COLO829 (cell line): ENCODE data around the gene OR5V1.
A peak's percentile ranks its signal among the peaks of the same experiment; 100 is the strongest.
"Not testable (repeated sequence)": the region's sequence is repeated elsewhere in the genome, so short reads cannot be mapped to it uniquely, and the experiment has no call there.

Experiments
- DNase-seq: peaks from one replicate; pipeline ENCODE4 v3.0.0; 2012; ENCODE audit warnings: low spot score

The OR5V1 gene

GRCh38 chr6:29368765-29369164, at the start of gene OR5V1:
OR5V1 (minus strand) TSS chr6:29368865; CDS start chr6:29356195, 12,670 bp downstream.
- no peak for DNase-seq

- no peak for DNase-seq
Measured at GRCh38 chr6:29414588-29414987, 45.9 kb upstream of the OR5V1 start, which contains the start of gene OR12D1. OR12D1 (plus strand) TSS chr6:29414928.

DNA sequence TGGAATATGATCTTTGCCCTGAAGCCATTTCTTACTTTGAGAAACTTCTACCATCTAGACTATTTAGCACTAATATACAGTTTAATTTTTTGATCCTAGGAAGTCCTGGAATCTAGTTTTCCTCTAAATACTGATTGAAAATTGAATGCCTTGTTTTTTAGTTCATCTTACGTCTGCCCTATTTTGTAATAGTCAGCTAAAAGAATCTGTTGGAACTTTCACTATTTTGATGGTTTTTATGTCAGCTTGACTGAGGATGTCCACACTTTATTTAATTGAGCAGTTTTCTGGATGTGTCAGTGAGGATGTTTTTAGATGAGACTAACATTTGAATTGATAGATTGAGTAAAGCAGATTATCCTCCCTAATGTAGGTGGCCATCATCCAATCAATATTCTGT, 35.1 kb upstream of the OR5V1 start:
- DNase-seq, result no peak

- no peak for DNase-seq
Measured at GRCh38 chr6:29399525-29399924, 30.9 kb upstream of the OR5V1 start.

GRCh38 chr6:29395331-29395730, 26.7 kb upstream of the OR5V1 start, which contains the start of gene OR12D2:
OR12D2 (plus strand) TSS chr6:29395631; CDS start chr6:29396700, 1,069 bp downstream.
- DNase-seq, result no peak

DNA sequence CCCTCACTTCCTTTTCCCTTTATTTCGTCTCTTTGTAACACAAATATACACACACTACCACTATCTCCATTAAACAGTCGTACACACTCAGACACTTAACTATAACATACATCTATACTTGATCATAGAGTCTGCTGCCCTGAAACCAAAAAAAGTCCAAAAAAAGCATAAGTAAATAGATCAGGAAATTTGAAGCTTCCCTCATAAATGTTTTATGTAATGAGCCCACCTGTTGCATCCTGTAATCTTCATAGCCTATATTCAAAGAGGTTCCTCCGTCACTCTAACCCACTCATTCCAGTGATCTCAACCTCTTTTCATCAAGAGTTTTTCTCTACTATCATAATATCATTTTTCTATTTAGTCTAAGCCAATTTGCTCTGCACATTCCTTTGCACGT, 19.9 kb upstream of the OR5V1 start:
- no peak for DNase-seq

- DNase-seq, result peak; percentile 62
Measured at GRCh38 chr6:29376003-29376402, 7.3 kb upstream of the OR5V1 start.

DNA sequence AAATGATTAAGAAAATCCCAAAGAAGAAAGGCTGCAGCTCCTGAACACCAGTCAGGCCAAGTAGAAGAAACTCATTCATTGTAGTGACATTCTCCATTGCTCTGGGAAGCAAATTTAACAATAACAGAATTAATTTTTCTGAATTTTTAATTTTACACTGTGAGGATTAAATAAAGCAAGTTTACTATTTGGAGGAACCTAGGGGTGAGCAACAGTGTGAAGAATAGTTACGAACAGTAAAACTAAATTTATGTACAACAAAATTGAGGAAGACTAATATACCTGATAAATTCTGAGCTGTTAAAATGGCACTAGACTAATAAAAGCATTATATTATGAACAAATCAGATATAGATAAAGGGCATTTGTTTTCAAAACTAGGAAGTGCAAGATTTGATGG, 6.5 kb upstream of the OR5V1 start, which contains the start of gene OR12D3:
Gene OR12D3 (minus strand): TSS at position 101 of the 400 bp plus-strand sequence. CDS start 4 bp downstream, at position 97.
- DNase-seq, result no peak

DNA sequence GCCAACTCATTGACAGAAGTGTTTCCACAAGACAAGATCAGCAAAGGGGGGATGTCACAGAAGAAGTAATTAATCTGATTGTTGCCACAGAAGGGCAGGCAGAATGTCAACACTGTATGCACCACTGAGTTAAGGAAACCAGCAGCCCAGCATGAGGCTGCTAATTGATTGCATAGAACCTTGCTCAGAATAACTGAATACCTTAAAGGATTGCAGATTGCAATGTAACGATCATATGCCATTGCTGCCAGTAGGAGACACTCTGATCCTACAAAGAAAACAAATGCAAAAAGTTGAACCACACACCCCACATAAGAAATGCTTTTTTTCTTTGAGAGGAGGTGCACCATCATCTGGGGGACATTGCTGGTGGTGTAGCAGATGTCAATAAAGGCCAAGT, 13.1 kb downstream of the OR5V1 start:
- no peak for DNase-seq

GRCh38 chr6:29354980-29355379, 13.7 kb downstream of the OR5V1 start:
- no peak for DNase-seq

- not testable (repeated sequence) for DNase-seq
Measured at GRCh38 chr6:29349348-29349747, 19.3 kb downstream of the OR5V1 start.

- DNase-seq, result no peak
Measured at GRCh38 chr6:29345380-29345779, 23.3 kb downstream of the OR5V1 start.

GRCh38 chr6:29336269-29336668, 32.4 kb downstream of the OR5V1 start:
- DNase-seq, result no peak

DNA sequence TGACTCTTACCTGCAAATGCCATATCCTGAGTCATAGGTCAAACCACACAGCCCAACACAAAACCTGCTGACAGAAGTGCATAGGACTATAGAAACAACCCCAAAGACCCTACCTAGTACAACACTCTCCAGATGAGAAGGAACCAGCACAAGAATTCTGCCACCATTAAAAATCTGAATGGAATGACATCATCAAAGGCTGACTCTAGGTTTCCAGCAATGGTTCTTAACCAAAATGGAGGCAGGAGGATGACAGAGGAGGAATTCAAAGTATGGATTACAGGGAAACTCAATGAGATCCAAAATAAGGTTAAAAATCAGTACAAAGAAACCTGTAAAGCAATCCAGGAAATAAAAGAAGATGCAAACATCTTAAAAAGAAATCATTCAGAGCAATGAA, 36.0 kb downstream of the OR5V1 start:
- no peak for DNase-seq

- DNase-seq, result no peak
Measured at GRCh38 chr6:29325777-29326176, 42.9 kb downstream of the OR5V1 start.

GRCh38 chr6:29323332-29323731, 45.3 kb downstream of the OR5V1 start:
- not testable (repeated sequence) for DNase-seq

GRCh38 chr6:29319931-29320330, 48.7 kb downstream of the OR5V1 start:
- DNase-seq, result no peak
